Stomach (tissue), 9 donors: ENCODE results near the gene NUP210. TPM values are rescaled to one million over a fixed set of nuclear protein-coding genes. Genes with fewer than 3 reads are reported as not detected.
A peak's percentile ranks its signal among the peaks of the same experiment; 100 is the strongest.

ENCODE experiments used
- DNase-seq, 2 donors: peaks; one replicate each; pipeline versions ENCODE4 v3.0.0 to v3.0.0-alpha.2; 2013 to 2019
- H3K27ac ChIP-seq, 5 donors: fragments of 200-600 bp in 4 of 5; sonication (generic) in 4 of 5; one replicate each; pipeline ENCODE4 v1.5.1; 2013 to 2019; ENCODE audit warnings: mild to moderate bottlenecking in 1 of 5, moderate library complexity in 1 of 5
- H3K27me3 ChIP-seq, 3 donors: fragments of 200-600 bp; sonication (generic); one replicate each; pipeline ENCODE4 v1.5.1; 2017 to 2019; ENCODE audit warnings: mixed run types in 1 of 3
- H3K36me3 ChIP-seq, 4 donors: fragments of 200-600 bp; sonication (generic); 1 replicate in 3 of 4; 2 replicates in 1 of 4; pipeline ENCODE4 v1.5.1; 2016 to 2019
- H3K4me1 ChIP-seq, 4 donors: fragments of 200-600 bp; sonication (generic); one replicate each; pipeline ENCODE4 v1.5.1; 2016 to 2019
- H3K4me3 ChIP-seq, 4 donors: fragments of 200-600 bp; sonication (generic) in 3 of 4; one replicate each; pipeline ENCODE4 v1.5.1; 2016 to 2019; ENCODE audit warnings: mild to moderate bottlenecking in 1 of 4
- H3K9me3 ChIP-seq, 4 donors: fragments of 200-600 bp; sonication (generic); one replicate each; pipeline ENCODE4 v1.5.1; 2016 to 2019
- EP300 ChIP-seq: sonication (generic); formaldehyde crosslinking; IDR thresholded peaks from one replicate; pipeline ENCODE4 v1.6.1; 2017; ENCODE audit warnings: antibody characterized with exemption
- POLR2A ChIP-seq, 4 donors: fragments of 450-650 bp; IDR thresholded peaks; one replicate each; pipeline ENCODE4 v1.6.1; 2016; ENCODE audit warnings: antibody characterized with exemption in 4 of 4, control low read depth in 2 of 4, mild to moderate bottlenecking in 1 of 4, moderate library complexity in 1 of 4
- POLR2AphosphoS5 ChIP-seq, 3 donors: sonication (generic); formaldehyde crosslinking; IDR thresholded peaks; one replicate each; pipeline ENCODE4 v1.6.1; 2016; ENCODE audit warnings: antibody characterized with exemption in 3 of 3
- WGBS, 5 donors: extraction: QIAGEN DNeasy Blood & Tissue Kit in 3 of 5; methylation state at CpG; one replicate each; pipeline versions ENCODE4 v1.1.5 to v1.1.7; 2013 to 2018; 5-methylcytosine and 5-hydroxymethylcytosine counted together
- intact Hi-C: fragments of 100-400 bp; cut with DNase I; formaldehyde crosslinking; loops from one replicate; pipeline ENCODE4 v1.15.1; 2023; ENCODE audit warnings: low total_unique reads
- polyA plus RNA-seq, 3 donors: library from polyadenylated mRNA; stranded (reverse); fragments of 200-250 nt; gene quantifications; one replicate each; pipeline ENCODE4 v1.2.3, GENCODE V29; 2013
- total RNA-seq, 5 donors: library from RNA; depleted of rRNA; stranded (reverse); fragments of >200 nt; gene quantifications; one replicate each; pipeline versions ENCODE4 v1.1.0 to v1.2.3, GENCODE V29; 2014 to 2016
- TF ChIP-seq, protein P1 (sequence below), 7 experiments: fragments of 450-650 bp in 4 of 7; fragments of 200-600 bp in 3 of 7; sonication (generic) in 3 of 7; IDR thresholded peaks; one replicate each; pipeline ENCODE4 v1.5.1; 2016 to 2019; ENCODE audit warnings: antibody characterized with exemption in 7 of 7, control low read depth in 2 of 7, mild to moderate bottlenecking in 1 of 7
- donor health status: healthy with polysubstance abuse.
- donor health status: Bipolar disorder and iron deficiency.
- donor health status: healthy.

NUP210 gene
- total and polyA plus RNA-seq, 8 donors = 0.92 to 21.1 (median 10.8) TPM

DNA sequence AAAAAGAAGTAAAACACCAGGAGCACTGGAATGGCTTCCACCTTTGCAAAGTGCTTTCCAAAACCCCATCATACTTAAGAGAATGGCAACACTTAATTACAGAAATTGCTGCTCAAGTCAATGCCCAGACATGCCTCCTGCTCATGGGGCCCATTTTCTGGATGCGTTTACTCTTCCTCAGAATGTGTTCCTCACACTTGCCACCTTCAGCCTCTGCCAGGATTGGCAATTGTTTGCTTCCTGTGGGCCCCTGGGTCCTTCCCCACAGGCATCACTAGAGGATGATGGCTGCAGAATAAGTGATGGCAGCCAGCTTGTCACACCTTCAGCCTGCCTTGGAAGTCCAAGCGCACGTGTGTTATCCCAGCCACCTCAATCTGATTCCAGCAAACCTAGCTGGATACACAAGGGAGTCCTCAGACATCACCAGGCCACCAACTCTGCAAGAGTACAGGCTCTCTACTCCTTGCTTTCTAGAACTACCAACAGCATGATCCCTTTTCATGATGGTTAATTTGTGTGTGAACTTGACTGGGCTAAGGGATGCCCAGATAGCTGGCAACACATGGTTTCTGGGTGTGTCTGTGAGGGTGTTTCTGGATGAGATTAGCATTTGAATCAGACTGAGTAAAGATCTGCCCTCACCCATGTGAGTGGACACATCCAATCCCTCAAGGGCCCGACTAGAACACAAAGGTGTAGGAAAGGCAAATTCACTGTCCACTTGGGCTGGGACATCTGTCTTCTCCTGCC lies 4.9 kb upstream of the NUP210 start:
- Histone ChIP-seq H3K4me1 (peaks cover 0 to 12% (median 5%) of the 10 kb centered on the region in 4 donors), H3K36me3 (no peaks in the 10 kb centered on the region), H3K4me3 (no peak overlapping the region), H3K27ac (no peak overlapping the region), H3K9me3 (no peaks in the 10 kb centered on the region), H3K27me3 (peaks cover 0 to 6% (median 0%) of the 10 kb centered on the region in 3 donors)
- intact Hi-C loops = no loop called here
- TF ChIP-seq, protein P1, sequence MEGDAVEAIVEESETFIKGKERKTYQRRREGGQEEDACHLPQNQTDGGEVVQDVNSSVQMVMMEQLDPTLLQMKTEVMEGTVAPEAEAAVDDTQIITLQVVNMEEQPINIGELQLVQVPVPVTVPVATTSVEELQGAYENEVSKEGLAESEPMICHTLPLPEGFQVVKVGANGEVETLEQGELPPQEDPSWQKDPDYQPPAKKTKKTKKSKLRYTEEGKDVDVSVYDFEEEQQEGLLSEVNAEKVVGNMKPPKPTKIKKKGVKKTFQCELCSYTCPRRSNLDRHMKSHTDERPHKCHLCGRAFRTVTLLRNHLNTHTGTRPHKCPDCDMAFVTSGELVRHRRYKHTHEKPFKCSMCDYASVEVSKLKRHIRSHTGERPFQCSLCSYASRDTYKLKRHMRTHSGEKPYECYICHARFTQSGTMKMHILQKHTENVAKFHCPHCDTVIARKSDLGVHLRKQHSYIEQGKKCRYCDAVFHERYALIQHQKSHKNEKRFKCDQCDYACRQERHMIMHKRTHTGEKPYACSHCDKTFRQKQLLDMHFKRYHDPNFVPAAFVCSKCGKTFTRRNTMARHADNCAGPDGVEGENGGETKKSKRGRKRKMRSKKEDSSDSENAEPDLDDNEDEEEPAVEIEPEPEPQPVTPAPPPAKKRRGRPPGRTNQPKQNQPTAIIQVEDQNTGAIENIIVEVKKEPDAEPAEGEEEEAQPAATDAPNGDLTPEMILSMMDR (IDR thresholded peaks at IDR 0.05) = no peak
- no peak for TF ChIP-seq POLR2AphosphoS5 (IDR thresholded peaks at IDR 0.05)
- no peak for TF ChIP-seq POLR2A (IDR thresholded peaks at IDR 0.05)
- TF ChIP-seq EP300 = no peak
- WGBS, 5 donors = 72 to 100% (median 93%) methylated on average over 2 to 4 of the region's 4 CpGs
- DNase-seq = no peak

DNA sequence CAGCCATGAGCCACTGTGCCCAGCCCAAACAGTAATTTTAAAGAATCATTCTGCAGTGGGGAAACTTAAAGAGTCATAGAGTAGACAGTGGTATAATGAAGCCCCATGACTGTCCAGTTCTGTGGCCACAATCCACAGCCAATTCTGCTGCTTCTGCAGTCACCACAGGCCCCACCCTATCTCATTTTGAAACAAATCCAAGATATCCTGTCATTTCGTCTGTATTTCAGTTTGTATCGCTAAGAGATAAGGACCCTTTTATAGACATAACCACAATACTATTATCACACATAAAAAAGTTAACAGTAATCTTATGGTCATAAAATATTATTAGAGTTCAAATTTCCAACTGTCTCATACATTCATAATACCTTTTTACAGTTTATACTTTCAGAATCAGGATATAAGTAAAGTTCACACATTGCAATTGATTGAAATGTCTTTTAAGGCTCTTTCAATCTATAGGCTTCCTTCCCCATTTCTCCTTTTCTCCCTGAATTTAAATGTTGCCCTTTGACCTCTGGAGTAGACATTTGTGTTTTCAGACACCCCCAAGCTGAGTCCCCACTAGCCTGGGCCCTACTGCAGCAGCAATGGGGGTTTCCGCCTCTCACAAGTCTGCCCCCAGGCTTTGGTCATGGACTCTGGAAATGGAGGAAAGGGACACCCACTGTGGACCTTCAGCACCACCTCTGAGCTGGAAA lies 4.2 kb upstream of the NUP210 start:
- no peak for DNase-seq
- no peaks in the 10 kb centered on the region for H3K36me3 ChIP-seq
- TF ChIP-seq, protein P1 (IDR thresholded peaks at IDR 0.05) = no peak
- no peak for TF ChIP-seq POLR2AphosphoS5 (IDR thresholded peaks at IDR 0.05)
- TF ChIP-seq POLR2A (IDR thresholded peaks at IDR 0.05) = no peak
- no peak for TF ChIP-seq EP300
- peaks cover 0 to 10% (median 3%) of the 10 kb centered on the region in 3 donors for H3K27me3 ChIP-seq
- 46 to 64% (median 52%) methylated on average over 3 of the region's 3 CpGs for WGBS, 5 donors
- intact Hi-C loops = no loop called here
- H3K4me3 ChIP-seq = no peak overlapping the region
- H3K27ac ChIP-seq = no peak overlapping the region
- H3K4me1 ChIP-seq = peaks cover 4 to 17% (median 10%) of the 10 kb centered on the region in 4 donors
- H3K9me3 ChIP-seq = no peaks in the 10 kb centered on the region

DNA sequence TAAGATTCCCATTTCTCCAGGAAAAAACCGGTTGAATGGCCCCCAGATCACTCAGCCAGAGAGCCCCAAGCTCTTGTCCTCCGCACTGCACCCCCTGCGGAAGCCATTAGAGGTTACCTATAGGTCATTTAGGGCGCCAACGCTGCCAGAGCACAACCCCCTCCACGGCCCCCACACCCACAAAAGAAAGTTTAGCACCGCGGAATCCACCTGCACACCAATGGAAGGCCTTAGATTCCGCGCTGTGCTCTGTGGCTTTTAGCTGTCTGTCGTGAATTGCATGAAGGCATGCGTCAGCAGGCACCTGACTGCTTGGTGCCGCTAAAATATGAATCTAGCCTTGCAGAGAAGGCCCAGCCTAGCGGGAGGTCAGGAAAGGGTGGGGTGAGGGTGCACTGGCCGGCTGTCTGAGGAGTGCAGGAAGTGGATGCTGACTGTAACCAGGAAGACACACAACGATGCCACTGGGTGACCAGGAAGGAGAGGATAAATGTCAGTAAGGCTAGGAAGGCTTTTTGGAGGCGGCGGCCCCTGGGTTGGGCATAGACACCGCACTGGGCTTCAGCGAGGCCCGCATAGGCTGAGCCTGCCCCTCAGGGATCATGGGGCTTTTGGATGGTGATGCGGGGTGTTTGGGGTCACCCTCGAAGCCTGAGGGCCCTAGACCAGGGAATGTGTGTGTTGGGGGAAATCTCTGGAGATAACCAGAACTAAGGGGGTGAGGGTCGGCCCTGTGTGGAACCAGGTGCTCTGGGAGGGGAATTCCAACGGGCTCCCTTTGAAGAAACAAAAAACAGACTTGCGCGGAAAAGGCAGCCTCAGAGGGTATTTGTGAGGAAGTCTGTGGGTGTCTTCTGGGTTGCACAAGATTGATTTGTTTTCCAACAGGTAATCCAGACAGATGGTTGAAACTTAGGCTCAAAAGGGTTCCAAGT lies 976 bp upstream of the NUP210 start:
- intact Hi-C loops = no loop called here

More for the DNA sequence above, 976 bp upstream of the NUP210 start:
- TF ChIP-seq EP300 (no peak), POLR2A (IDR thresholded peaks at IDR 0.05) (no peak), POLR2AphosphoS5 (IDR thresholded peaks at IDR 0.05) (no peak)
- TF ChIP-seq, protein P1 (IDR thresholded peaks at IDR 0.05) = no peak
- peak; percentile 30 to 74 for DNase-seq
- peaks cover 6 to 45% (median 18%) of the 10 kb centered on the region in 4 donors for H3K4me1 ChIP-seq
- no peaks in the 10 kb centered on the region for H3K36me3 ChIP-seq
- WGBS, 5 donors = 51 to 69% (median 62%) methylated on average over 27 of the region's 27 CpGs
- H3K27ac ChIP-seq = peak overlapping the region in 4 of 5 donors; percentile 48 to 85 (median 78)
- H3K4me3 ChIP-seq = peak overlapping the region; percentile 53 to 84 (median 68)
- no peaks in the 10 kb centered on the region for H3K9me3 ChIP-seq
- H3K27me3 ChIP-seq = peaks cover 0 to 12% (median 6%) of the 10 kb centered on the region in 3 donors
